OCI-LY7 (cell line): ENCODE results near the gene PAX3.

Experiments
- CTCF ChIP-seq: fragments of 200-600 bp; sonication (generic); conservative IDR thresholded peaks from 2 replicates; pipeline ENCODE4 v1.5.1; 2014; ENCODE audit warnings: mild to moderate bottlenecking, antibody characterized with exemption, low read length, moderate library complexity, mixed read lengths
- EZH2phosphoT487 ChIP-seq: fragments of 200-600 bp; sonication (generic); IDR thresholded peaks from 2 replicates; pipeline ENCODE4 v1.6.1; 2018; ENCODE audit warnings: low read depth, borderline replicate concordance, mild to moderate bottlenecking, mixed run types, antibody characterized with exemption, low read length, moderate library complexity, mixed read lengths

DNA sequence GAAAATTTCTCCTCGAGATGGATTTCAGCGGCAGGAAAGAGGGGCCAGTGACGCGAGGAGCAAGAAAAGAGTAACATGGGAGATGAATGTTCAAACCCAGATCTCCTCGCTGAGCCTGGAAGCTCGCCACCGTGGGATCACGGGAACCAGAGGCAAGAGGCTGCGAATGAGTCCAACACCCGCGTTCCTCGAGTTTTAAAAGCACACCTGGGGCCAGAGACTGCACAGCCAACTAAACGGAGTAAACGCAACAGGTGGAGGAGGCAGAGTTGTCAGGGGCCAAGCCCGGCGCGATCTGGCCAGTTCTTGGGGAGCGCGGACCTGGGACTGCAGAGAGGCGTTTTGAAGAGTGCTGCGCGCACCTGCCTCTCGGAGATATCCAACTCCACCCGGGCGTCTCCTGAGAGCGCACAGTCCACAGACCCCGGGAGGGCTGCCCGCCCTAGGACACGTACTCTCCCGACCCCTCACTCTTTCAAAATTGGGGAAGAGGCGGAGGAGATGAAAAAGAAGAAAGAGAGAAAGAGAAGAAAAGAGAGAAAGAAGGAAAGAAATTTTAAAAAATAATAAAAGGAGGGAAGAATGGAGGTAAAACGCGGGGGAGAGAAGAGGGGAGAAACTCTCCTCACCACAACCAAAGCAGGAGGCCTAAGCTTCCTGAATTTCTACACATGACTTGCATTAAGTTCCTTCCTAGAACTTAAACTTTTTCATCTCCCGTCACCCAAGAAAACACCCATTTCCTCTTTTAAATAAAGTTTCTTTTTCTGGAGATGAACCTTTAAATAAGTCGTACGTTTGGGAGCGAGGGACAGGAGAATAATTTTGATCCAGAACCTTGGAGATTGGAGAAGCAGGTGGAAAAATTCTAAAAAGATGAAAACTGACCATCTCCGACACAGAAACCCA, 5.3 kb upstream of the PAX3 start:
- TF ChIP-seq CTCF (no peak), EZH2phosphoT487 (no peak)
